H1 (cell line): ENCODE results near the gene IL22RA2.

Source experiments
- EP300 ChIP-seq, 2 experiments: IDR thresholded peaks; 1 replicate in 1 of 2; 2 replicates in 1 of 2; pipeline ENCODE4 v1.6.1; 2011 to 2012; ENCODE audit warnings: low read depth in 2 of 2, low read length in 2 of 2, mild to moderate bottlenecking in 2 of 2, borderline replicate concordance in 1 of 2, inconsistent platforms in 1 of 2, moderate library complexity in 1 of 2
- SRF ChIP-seq: IDR thresholded peaks from 2 replicates; pipeline ENCODE4 v1.6.1; 2011; ENCODE audit warnings: mild to moderate bottlenecking, low read depth, low read length, moderate library complexity

GRCh38 chr6:137216875-137217553, 43.6 kb upstream of the IL22RA2 start:
- TF ChIP-seq SRF: no peak
- TF ChIP-seq EP300 (IDR thresholded peaks at IDR 0.05; ENCODE audit: borderline replicate concordance in 1 of 2, low read depth in 2 of 2, low read length in 2 of 2): no peak
